DND-41 (cell line): ENCODE results near the gene RNGTT.

Source experiments
- ATAC-seq: fragments of 200-7000 bp; cut with Tn5 transposase; 3 replicates; pipeline ENCODE4 v1.9.1; 2021; ENCODE audit warnings: low read depth; ENCODE audit not compliant: insufficient read depth
- DNase-seq: peaks from one replicate; pipeline ENCODE4 v3.0.0-alpha.2; 2020
- H2AFZ ChIP-seq: 2 replicates; pipeline ENCODE4 v1.6.0; 2012; ENCODE audit warnings: low read depth, low read length
- H3K27ac ChIP-seq: 2 replicates; pipeline ENCODE4 v1.5.1; 2012; ENCODE audit warnings: low read length, inconsistent platforms
- H3K27me3 ChIP-seq: fragments of 200-600 bp; sonication (generic); 2 replicates; pipeline ENCODE4 v1.6.0; 2012; ENCODE audit warnings: low read length, mild to moderate bottlenecking, inconsistent platforms; ENCODE audit not compliant: insufficient read depth, poor library complexity
- H3K36me3 ChIP-seq: 2 replicates; pipeline ENCODE4 v1.5.1; 2012; ENCODE audit warnings: low read length, inconsistent platforms; ENCODE audit not compliant: insufficient read depth
- H3K4me1 ChIP-seq: 2 replicates; pipeline ENCODE4 v1.5.1; 2012; ENCODE audit warnings: mild to moderate bottlenecking, low read length; ENCODE audit not compliant: insufficient read depth
- H3K4me2 ChIP-seq: 2 replicates; pipeline ENCODE4 v1.6.0; 2012; ENCODE audit warnings: mild to moderate bottlenecking, moderate library complexity, low read length, inconsistent platforms; ENCODE audit not compliant: insufficient read depth
- H3K4me3 ChIP-seq, 2 experiments: fragments of 200-600 bp in 1 of 2; shearing (Covaris generic) in 1 of 2; 2 replicates each; pipeline ENCODE4 v1.5.1; 2012 to 2016; ENCODE audit warnings: inconsistent platforms in 2 of 2, low read length in 2 of 2, mild to moderate bottlenecking in 2 of 2, low read depth in 1 of 2, moderate library complexity in 1 of 2
- H3K79me2 ChIP-seq: 2 replicates; pipeline ENCODE4 v1.6.0; 2012; ENCODE audit warnings: low read length, inconsistent platforms; ENCODE audit not compliant: insufficient read depth
- H3K9ac ChIP-seq: 2 replicates; pipeline ENCODE4 v1.6.0; 2012; ENCODE audit warnings: low read depth, mild to moderate bottlenecking, inconsistent platforms, low read length, moderate library complexity
- H3K9me3 ChIP-seq: 2 replicates; pipeline ENCODE4 v1.5.1; 2012; ENCODE audit warnings: low read length, moderate library complexity, mild to moderate bottlenecking, inconsistent platforms; ENCODE audit not compliant: insufficient read depth, severe bottlenecking
- H4K20me1 ChIP-seq: 2 replicates; pipeline ENCODE4 v1.6.0; 2012; ENCODE audit warnings: low read length; ENCODE audit not compliant: insufficient read depth
- CTCF ChIP-seq: IDR thresholded peaks from 2 replicates; pipeline ENCODE4 v1.5.1; 2012; ENCODE audit warnings: borderline replicate concordance, low read length, moderate library complexity, mild to moderate bottlenecking; ENCODE audit not compliant: poor library complexity, severe bottlenecking; ENCODE audit errors: extremely low read depth
- EZH2 ChIP-seq: IDR thresholded peaks from 3 replicates; pipeline ENCODE4 v1.6.1; 2012; ENCODE audit warnings: borderline replicate concordance, low read depth, mild to moderate bottlenecking, moderate library complexity, low read length, inconsistent platforms; ENCODE audit not compliant: severe bottlenecking

RNGTT gene

GRCh38 chr6:88702956-88703556, 260.4 kb downstream of the RNGTT start:
- Histone ChIP-seq H3K4me1 (no peaks in the 10 kb centered on the region), H3K79me2 (no peaks in the 10 kb centered on the region)

GRCh38 chr6:88698661-88699060, 264.8 kb downstream of the RNGTT start:
- TF ChIP-seq CTCF (no peak), EZH2 (no peak)
- Histone ChIP-seq H3K27me3 (no peaks in the 10 kb centered on the region), H3K36me3 (no peaks in the 10 kb centered on the region), H3K9me3 (no peaks in the 10 kb centered on the region), H3K27ac (no peak overlapping the region), H2AFZ (no peak overlapping the region), H3K4me2 (no peak overlapping the region), H3K4me3 (no peak overlapping the region), H3K4me1 (no peaks in the 10 kb centered on the region), H3K9ac (no peak overlapping the region), H4K20me1 (no peaks in the 10 kb centered on the region), H3K79me2 (no peaks in the 10 kb centered on the region)
- ATAC-seq = no peak
- no peak for DNase-seq

More at GRCh38 chr6:88702956-88703556, 260.4 kb downstream of the RNGTT start:
- Histone ChIP-seq H3K27ac (no peak overlapping the region), H3K9ac (no peak overlapping the region), H4K20me1 (no peaks in the 10 kb centered on the region), H3K27me3 (no peaks in the 10 kb centered on the region), H3K4me3 (no peak overlapping the region), H3K36me3 (no peaks in the 10 kb centered on the region), H3K4me2 (no peak overlapping the region), H2AFZ (no peak overlapping the region), H3K9me3 (no peaks in the 10 kb centered on the region)
- TF ChIP-seq CTCF (no peak), EZH2 (no peak)
- no peak for ATAC-seq
- DNase-seq = no peak

- Histone ChIP-seq H3K79me2 (no peaks in the 10 kb centered on the region), H2AFZ (no peak overlapping the region), H3K9me3 (no peaks in the 10 kb centered on the region), H3K36me3 (peaks cover 2% of the 10 kb centered on the region; the same call in 1 of the 2 replicates), H3K27ac (no peak overlapping the region), H3K4me1 (no peaks in the 10 kb centered on the region), H3K9ac (no peak overlapping the region), H3K27me3 (no peaks in the 10 kb centered on the region), H3K4me2 (no peak overlapping the region), H3K4me3 (no peak overlapping the region), H4K20me1 (no peaks in the 10 kb centered on the region)
- DNase-seq = no peak
- TF ChIP-seq EZH2 = no peak
- no peak for TF ChIP-seq CTCF
- no peak for ATAC-seq
These were observed 267.5 kb downstream of the RNGTT start for GRCh38 chr6:88695937-88696336.

GRCh38 chr6:88683734-88684133, 279.7 kb downstream of the RNGTT start:
- H3K4me1 ChIP-seq = no peaks in the 10 kb centered on the region
- H3K79me2 ChIP-seq = no peaks in the 10 kb centered on the region
- H3K27me3 ChIP-seq = no peaks in the 10 kb centered on the region
- no peak for TF ChIP-seq CTCF
- no peak for TF ChIP-seq EZH2
- no peaks in the 10 kb centered on the region; the same call in 1 of the 2 replicates for H3K36me3 ChIP-seq
- no peak overlapping the region for H3K4me2 ChIP-seq
- no peak overlapping the region for H2AFZ ChIP-seq
- no peaks in the 10 kb centered on the region for H4K20me1 ChIP-seq
- ATAC-seq (no peak), DNase-seq (no peak)
- H3K9me3 ChIP-seq = no peaks in the 10 kb centered on the region
- H3K9ac ChIP-seq = no peak overlapping the region
- no peak overlapping the region for H3K4me3 ChIP-seq
- no peak overlapping the region for H3K27ac ChIP-seq
